CD4-positive, alpha-beta T cell treated with Interleukin-15 for 1 hour (primary cell): Measurements from ENCODE around the gene TTC3.
"Not testable (repeated sequence)": the region's sequence is repeated elsewhere in the genome, so short reads cannot be mapped to it uniquely, and the experiment has no call there.

Experiments used
- DNase-seq: peaks from one replicate; pipeline ENCODE4 v3.0.0-alpha.2; 2020

Gene TTC3

DNA sequence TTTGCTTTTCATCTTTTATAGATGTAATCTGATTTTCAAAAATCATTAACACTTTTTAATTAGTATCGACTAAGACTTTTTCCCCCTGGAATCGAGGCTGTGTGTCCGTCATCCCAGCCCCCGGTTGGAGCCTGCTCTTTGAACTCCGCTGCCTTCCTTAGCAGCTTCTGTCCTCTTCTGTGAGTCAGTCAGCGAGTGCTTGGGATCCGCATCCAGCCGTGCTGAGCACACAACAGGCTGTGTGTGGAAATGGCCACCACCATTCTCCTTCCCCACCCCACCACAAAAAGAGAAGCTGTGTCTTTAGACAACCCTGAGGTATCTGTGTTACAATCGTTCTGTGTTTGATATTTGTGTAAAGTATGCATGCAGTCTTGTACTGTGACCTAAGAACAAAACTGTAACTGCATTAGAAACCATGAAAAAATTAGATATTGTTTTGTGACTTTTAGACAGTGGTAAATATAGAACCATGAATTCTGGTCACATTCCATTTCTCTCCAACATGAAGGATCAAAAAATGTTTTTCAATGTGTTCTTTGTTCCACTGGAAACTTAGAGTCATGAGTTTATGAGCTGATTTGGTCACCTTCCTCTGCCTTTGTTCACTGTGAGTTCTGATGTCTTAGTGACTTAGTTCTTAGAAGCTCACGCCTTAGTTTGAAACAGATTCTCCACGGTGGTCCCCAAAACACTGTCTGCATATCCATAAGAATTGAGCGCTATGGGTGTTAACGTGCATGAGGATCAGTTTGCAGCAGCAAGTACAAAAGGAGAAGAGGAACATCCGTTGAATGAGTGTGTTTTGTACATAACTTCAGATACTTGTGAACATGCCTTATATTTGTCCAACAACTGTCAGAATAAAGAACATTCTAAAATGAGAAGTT lies 129.4 kb downstream of the TTC3 start:
- DNase-seq: no peak

DNA sequence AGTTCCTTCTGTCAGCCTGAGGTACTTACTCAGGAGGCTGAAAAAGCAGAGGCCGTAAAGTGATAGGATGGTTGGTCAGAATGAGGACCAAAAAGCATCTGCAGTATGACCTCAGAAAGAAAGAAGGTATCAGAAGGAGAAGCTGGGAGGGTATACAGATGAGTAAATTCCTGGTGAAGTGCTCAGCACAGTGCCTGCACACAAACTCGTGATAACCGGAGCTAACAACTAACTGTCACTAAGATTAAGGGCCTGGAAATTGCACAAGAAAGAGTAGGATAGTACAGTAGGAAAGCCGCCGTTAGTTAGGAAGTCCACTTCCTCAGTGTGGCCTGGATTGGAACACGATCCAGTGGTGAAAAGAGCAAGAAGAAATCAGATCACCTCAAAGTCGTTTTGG lies 131.5 kb downstream of the TTC3 start:
- DNase-seq: no peak

DNA sequence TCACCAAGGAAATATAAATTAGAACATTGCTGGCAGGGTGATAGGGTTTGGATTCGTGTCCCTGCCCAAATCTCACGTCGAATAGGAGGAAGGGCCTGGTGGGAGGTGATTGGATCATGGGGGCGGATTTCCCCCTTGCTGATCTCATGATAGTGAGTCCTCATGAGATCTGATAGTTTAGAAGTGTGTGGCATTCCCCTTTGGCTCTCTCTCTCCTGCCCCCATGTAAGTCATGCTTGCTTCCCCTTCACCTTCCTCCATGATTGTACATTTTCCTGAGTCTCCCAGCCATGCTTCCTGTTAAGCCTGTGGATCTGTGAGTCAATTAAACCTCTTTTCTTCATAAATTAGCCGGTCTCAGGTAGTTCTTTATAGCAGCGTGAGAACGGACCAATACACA lies 133.4 kb downstream of the TTC3 start:
- DNase-seq: no peak

DNA sequence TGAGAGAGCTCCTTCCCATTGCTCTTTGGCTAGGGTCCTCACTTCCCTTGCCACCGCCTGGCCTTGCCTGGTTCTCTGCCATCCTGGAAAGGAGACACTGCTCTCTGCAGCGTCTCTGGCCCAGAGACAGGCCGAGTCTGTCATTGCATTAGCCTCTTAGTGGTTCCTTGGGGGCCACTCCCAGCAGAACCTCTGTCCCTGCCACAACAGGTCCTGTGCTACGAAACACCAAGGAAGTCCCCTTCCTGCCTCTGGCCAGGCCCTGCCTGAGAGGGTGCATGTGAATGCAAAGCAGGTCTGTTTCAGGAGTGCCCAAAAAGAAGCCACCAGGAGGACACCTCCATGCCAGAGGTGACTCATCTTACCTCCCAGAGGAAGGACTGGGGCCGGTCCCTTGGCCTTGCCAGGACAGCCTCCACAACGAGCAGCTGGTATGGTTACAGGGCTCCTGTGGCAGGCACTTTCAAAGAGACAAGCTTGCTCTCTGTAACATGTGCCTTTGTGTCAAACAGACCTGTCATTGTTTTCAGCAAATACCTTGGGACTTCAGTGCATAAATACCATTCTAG lies 134.5 kb downstream of the TTC3 start:
- no peak for DNase-seq

DNA sequence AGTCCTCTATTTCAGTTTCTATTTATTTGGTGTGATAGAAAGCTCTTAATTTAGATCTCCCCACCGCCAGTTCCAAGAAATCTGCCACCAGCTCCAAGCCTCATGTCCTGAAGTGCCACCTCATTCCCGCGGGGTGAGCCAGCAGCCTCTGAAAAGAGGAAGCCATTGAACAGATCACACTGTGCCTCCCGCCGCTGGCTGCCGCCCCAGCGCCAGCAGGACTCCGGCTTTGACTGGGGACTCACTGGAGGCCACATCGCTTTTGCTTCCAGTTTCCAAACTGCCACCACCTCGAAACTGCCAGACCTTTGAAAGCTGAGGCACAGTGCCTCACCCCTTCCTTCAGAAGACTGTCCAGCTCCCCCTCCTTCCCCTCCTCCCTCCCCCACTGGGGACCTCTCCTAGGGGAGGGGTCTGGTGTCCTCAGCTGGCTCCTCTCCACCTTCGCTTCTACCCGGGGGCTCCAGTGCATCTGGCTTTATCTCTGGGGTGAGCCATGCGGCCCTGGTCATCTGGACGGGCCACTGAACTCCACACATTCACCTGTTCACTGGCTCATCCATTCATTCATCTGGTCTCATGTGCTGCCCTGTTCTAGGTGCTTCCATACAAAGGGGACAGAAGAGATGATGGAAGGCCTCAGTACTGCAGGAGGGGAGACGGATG lies 135.1 kb downstream of the TTC3 start:
- DNase-seq: peak; percentile 62

DNA sequence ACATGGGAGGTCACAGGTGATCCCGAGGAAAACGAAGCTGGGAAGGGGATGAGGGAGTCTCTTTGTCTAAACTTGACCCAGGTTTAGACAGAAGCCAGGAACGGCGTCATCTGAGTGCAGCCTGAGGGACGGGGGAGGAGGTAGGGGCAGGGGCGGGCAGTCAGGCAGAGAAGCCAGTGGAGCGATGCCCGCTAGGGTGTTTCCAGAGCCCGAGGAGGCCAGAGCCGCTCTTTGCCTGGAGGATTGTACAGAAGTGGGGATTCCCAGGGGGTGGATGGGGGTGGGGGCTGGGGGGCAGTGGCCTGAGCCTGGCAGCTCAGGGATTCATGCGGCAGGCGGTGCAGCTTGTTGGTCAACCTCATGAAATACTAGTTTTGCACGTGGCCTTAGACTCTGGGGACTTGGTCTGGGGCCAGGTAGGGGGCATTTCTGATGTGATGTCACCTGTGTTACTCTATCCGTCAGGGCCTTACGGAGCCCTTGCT lies 135.7 kb downstream of the TTC3 start:
- DNase-seq: peak; percentile 30

DNA sequence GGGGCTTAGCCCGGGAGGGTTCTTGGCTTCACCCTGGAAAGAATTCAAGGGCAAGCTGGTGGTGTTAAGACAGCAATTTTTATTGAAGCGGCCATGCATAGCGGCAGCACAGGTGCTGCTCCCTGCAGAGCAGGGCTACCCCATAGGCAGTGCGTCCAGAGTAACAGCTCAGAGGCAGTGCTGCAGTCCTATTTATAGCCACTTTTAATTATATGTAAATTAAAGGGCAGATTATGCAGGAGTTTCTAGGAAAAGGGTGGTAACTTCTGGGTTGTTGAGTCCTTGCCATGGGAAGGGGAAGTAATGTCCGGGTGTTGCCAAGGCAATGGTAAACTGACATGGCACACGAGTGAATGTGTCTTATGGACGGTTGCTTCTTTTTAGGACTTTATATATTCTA lies 137.1 kb downstream of the TTC3 start:
- DNase-seq: no peak

DNA sequence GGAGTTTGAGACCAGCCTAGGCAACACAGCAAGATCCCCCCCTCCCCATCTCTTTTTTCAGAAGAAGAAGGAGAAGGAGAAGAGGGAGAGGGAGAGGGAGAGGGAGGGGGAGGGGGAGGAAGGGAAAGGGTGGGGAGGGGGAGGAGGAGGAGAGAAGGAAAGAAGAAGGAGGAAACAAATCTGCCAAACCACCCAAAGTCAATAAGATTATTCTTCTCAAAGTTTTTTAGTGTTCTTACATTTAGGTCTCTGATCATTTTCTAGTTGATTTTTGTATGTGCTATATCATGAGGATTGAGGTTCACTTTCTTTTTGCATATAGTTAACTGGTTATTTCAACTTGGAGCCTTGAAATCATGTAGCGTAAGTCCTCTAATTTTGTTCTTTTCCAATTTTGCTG lies 137.7 kb downstream of the TTC3 start:
- no peak for DNase-seq

DNA sequence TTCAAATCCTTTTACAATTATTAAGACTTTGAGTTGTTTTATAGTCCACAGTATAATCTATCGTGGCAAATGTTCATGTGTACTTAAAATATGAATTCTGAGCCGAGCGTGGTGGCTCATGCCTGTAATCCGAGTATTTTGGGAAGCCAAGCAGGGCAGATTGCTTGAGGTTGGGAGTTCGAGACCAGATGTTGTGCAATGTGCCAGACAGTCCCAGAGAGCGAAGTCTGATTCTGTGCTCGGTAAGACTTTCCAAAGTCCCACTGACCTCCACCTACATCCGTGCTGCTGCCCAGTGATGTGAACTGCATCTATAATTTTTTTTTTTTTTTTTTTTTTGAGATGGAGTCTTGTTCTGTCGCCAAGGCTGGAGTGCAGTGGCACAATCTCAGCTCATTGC lies 141.9 kb downstream of the TTC3 start:
- no peak for DNase-seq

DNA sequence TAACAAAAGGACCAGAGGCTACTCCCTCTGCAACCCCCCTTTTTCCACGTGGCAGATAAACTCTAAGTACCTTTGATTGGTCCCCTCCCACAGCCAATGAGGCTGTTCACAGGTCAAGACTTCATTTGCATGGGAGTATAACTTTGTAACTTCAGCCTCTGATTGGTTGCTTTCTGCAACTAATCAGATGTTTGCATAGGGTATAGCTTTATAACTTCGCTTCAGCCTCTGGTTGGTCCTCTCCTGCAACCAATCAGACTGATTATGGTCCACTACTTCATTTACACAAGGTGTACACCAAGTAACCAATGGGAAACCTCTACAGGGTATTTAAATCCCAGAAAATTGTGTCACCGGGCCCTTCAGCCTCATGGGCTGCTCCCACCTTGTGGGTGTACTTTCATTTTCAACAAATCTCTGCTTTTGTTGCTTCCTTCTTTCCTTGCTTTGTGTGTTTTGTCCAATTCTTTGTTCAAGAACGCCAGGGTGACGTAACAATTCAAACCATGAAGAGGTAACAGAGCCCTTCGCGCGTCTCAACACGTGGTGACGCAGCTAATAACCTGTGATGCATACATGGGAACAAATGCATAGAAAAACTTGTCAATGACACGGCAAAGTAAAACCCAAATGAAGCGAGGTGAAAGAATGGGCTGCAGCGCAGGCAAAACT lies 146.8 kb downstream of the TTC3 start:
- DNase-seq: no peak

DNA sequence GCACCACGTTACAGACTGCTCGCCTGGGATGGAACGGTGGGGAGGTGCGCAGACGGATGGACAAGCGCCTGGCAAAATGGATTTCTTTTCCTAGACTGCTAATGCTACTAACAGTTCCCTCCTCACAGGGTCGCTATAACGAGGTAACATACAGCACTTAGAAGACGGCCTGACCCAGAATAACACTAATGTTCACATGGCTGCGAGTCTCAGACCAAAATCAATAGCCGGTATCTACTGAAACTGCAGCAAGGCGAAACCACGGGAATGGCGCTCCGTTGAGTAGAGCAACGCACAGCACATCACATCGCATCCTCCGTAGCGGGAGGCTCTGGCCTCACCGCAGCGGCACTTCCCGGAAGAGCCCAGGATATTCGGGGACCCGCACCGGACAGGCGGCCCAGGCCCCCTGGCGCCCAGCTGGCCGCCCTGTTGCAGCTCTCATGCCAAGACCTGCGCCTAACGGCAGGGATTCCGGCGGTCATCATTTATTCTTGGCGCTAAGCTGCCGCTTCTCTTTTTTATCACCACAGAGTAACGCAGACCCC lies 147.5 kb downstream of the TTC3 start:
- DNase-seq: no peak

DNA sequence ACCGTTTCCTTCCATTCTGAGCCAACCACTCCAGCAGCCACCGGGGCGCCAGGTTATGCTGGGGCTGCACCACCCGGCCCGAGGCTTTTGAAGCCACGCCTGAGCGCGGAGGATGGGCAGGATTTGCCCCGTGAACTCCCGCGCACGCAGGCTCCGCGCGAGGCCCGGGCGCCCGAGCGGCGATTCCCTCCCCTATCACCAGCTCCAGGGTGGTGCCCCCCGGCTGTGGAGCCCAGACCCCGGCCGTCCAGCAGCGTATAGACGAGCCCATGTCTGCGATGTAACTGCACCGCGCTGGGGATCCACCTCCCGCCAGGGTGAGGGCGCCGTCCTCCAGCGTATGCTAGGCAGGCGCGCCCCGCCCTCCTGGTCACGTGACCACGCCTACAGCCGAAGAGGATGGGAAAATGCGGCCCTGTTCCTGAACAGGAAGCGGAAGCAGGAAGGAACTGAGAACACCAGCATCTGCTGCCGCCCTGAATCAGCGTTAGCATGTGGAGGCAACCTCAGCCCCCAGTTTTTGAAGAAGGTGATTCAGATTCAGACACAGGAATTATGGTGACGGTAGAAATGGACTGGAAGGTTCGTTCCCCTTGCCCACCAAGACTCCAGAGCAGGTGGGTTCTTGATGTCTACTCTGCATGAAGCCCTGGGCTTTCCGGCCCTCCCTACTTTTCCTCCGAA lies 148.1 kb downstream of the TTC3 start:
- peak; percentile 92 for DNase-seq

DNA sequence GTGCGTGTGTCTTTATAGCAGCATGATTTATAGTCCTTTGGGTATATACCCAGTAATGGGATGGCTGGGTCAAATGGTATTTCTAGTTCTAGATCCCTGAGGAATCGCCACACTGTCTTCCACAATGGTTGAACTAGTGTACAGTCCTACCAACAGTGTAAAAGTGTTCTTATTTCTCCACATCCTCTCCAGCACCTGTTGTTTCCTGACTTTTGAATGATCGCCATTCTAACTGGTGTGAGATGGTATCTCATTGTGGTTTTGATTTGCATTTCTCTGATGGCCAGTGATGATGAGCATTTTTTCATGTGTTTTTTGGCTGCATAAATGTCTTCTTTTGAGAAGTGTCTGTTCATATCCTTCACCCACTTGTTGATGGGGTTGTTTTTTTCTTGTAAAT lies 149.2 kb downstream of the TTC3 start:
- not testable (repeated sequence) for DNase-seq

DNA sequence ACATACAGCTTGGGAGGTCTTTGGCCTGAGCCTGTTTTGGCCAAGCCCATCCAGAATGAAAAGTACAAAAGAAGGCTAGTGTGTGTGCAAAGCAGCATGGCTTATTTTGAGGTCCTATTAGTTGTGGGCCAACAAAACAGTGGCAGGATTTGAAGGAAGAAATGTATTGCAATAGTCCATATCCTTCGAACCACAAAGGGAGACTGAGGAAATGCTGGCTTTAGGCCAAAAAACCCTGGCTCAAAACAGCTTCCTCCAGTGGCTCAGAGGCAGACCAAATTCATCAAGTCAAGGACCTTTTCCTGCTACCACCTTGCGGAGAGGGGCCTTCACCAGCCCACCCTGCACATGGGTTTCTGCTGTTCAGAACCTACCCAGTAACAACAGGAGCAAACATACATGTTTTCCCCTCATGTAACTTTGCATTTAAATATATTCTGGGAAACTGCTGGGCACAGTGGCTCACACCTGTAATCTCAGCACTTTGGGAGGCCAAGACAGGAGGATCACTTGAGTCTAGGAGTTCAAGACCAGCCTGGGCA lies 150.8 kb downstream of the TTC3 start:
- no peak for DNase-seq

DNA sequence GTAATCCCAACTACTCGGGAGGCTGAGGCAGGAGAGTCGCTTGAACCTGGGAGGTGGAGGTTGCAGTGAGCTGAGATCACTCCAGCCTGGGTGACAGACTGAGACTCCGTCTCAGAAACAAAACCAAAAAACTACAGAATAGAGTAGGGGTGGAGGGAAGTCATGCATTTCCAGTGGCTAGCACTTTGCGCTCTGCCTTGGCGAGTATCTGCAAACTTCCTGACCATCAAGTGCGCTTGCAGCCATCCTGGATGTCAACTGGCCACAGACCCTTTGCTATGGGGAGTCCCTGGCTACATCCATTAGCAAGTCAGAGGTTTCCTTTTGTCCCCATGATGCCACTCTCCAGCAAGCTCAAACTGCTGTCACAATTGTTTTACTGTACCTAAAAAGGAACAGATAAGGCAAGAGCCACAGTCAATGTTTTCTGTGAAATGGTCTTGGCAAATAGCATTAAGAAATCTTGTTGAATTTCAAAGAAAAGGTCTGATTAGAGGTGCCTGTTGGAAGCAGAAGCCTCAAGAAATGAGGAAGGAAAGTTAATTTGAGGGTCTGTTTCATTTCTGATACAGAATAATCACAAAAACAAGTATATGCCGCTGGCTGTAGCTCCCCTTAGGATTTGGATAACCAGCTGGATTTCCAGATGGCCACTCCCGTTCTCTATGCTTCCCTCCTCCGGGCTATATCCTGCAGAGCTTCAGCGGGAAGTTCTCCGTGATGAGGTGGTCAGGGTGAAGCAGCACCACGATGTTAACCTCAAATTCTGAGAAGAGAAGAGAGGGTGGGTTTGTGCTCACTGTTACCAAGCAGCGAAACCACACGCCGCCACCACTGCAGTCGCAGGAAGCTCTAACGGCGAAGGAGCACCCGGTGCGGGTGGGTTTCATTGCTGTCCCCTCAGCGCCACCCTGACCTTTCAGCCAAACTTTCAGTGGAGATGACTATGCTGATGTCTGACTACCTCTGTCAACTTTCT lies 152.1 kb downstream of the TTC3 start:
- peak; percentile 64 for DNase-seq

DNA sequence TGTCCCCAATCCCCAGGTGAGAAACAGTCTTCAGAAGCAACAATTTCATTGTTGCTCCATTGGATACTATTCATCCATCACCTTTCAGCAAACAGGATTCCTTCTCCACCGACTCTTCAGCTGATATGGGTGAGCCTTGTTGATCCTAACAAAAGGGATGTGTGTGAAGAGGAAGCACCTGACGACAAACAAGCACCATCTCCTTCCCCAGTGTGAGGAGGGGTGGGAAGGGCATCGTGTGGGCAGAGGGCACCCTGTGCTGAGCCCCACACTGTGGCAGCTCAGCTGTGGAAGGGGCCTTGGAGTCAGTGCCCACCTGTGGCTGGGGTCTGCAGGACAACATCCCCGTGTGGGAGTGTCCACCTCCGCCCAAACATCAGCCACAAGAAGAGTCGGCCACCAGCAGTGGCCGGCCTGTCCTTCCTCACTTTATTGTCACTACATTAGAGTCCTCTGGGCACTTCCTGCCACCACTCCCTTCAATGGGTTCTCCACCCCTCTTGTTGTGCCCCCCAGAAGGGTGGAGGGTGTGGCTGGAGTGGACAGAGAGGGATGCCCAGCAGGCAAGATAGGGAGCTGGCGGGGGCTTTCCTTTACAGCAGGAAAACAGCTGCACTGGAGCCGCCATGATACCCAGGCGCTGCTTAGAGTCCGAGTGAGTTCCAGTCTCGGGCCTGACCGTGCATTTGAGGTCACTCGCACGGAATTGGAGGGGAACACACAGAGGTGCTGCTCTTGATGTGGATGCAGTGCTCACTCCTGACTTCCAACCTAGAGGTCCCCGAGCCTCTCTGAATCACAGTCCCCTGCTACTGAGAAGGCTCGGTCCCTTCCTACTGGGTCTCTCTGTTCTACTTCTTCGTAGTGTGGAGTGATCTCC lies 153.2 kb downstream of the TTC3 start:
- DNase-seq: no peak

DNA sequence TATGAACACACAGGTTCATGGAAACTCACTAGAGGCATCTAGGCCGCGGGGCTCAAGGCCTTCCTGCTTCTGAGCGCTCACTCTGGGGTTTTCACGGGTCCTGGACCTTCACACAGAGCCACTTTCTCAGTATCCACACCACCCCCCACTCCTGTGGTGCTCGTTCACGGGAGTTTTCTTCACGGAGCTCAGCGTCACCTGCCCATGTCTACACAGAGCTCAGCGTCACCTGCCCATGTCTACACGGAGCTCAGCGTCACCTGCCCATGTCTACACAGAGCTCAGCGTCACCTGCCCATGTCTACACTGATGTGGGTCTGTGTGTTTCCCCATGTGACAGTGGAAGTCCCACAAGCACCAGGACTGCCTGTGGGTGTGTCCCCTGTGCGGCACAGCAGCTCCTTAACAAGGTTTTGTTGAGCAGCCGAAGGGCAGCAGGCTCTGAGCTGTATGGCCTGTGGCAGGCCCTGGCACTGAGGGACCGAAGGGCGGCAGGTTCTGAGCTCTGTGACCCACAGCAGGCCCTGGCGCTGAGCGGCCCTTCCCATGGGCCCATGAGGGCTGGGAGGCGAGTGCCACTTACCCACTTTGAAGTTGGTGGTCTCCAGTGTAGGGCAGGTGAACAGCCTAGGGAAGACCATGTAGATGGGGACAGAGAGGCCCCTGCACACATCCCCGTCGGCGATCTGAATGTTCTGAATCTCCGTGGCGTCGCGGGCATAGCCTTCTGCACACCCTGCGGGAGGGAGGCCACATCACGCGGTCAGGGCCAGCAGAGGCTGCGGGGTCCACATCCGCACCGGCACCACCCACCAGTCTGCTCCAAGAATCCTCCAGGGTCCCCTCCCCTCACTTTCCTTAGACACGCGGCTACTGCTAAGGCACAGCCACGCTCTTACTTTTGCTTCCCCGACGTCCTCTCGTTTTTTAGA lies 154.3 kb downstream of the TTC3 start:
- no peak for DNase-seq

DNA sequence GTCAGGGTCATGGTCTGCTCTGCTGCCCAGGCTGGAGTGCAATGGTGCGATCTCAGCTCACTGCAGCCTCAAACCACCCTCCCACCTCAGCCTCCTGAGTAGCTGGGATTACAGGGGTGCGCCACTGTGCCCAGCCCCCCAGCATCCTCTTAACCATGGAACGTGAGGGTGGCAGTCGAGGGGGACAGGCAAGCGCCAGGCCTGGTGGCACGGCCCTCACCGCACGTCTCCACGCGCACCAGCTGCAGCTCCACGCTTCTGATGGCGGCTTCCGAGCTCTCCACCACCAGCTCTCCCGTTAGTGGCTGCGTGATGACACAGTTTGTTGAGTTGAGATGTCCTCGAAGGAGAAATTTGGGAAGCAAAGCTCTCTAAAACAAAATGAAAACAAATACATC lies 154.9 kb downstream of the TTC3 start:
- no peak for DNase-seq
